Kidney (tissue), 22 donors: Measurements from ENCODE around the gene CLDN3. TPM values are rescaled to one million over a fixed set of nuclear protein-coding genes. Genes with fewer than 3 reads are reported as not detected.

ENCODE experiments used
- DNase-seq, 5 donors: peaks; one replicate each; pipeline ENCODE4 v3.0.0-alpha.2; 2013 to 2020
- FAIRE-seq: peaks from 2 replicates; lab custom pipeline; 2012; peaks lifted over from hg19 to GRCh38; lab: Jason Lieb, UNC
- H3K27ac ChIP-seq, 2 donors: one replicate each; pipeline ENCODE4 v1.7.0; 2013; ENCODE audit warnings: low read depth in 2 of 2, low read length in 2 of 2, inconsistent platforms in 1 of 2
- H3K27me3 ChIP-seq: one replicate; pipeline ENCODE4 v1.7.1; 2013; ENCODE audit warnings: low read length, inconsistent platforms; ENCODE audit not compliant: control insufficient read depth, insufficient read depth
- H3K36me3 ChIP-seq, 3 donors: one replicate each; pipeline versions ENCODE4 v1.7.0 to v1.7.1; 2013; ENCODE audit warnings: low read length in 3 of 3, control low read depth in 1 of 3, inconsistent platforms in 1 of 3; ENCODE audit not compliant: insufficient read depth in 3 of 3, control insufficient read depth in 2 of 3
- H3K4me1 ChIP-seq, 3 donors: one replicate each; pipeline versions ENCODE4 v1.7.0 to v1.7.1; 2013; ENCODE audit warnings: low read length in 3 of 3, inconsistent platforms in 1 of 3, low read depth in 1 of 3; ENCODE audit not compliant: control insufficient read depth in 2 of 3, insufficient read depth in 2 of 3
- H3K4me3 ChIP-seq, 3 donors: one replicate each; pipeline versions ENCODE4 v1.7.0 to v1.8.1; 2013; ENCODE audit warnings: low read length in 3 of 3, control low read depth in 1 of 3, inconsistent platforms in 1 of 3
- H3K9ac ChIP-seq, 3 donors: one replicate each; pipeline versions ENCODE4 v1.7.0 to v1.7.1; 2013; ENCODE audit warnings: low read length in 3 of 3, control low read depth in 1 of 3, inconsistent platforms in 1 of 3
- H3K9me3 ChIP-seq, 3 donors: one replicate each; pipeline versions ENCODE4 v1.7.0 to v1.7.1; 2013; ENCODE audit warnings: low read length in 3 of 3, control low read depth in 1 of 3, inconsistent platforms in 1 of 3; ENCODE audit not compliant: control insufficient read depth in 2 of 3, insufficient read depth in 1 of 3
- CTCF ChIP-seq: IDR thresholded peaks from 3 replicates; pipeline ENCODE4 v1.5.1; 2012; ENCODE audit warnings: mild to moderate bottlenecking, moderate library complexity, borderline replicate concordance; ENCODE audit not compliant: insufficient read depth; ENCODE audit errors: extremely low read depth
- intact Hi-C: fragments of 100-400 bp; cut with DNase I; formaldehyde crosslinking; loops from one replicate; pipeline ENCODE4 v1.11.1; 2022
- long read RNA-seq, 10 donors: library from polyadenylated mRNA in 1 of 10; unstranded in 1 of 10; transcript quantifications; one replicate each; pipeline ENCODE4 v2.0.0 and lab custom pipeline, GENCODE V29; 2021 to 2026
- polyA plus RNA-seq: library from polyadenylated mRNA; stranded (reverse); fragments of 350-450 nt; fragmentation: Illumina TruSeq; extraction: RNeasy Lipid Tissue Mini Kit (QIAGEN cat#74804); gene quantifications from one replicate; pipeline ENCODE4 v1.2.3, GENCODE V29; 2014; ENCODE audit warnings: low read depth, low replicate concordance; ENCODE audit not compliant: insufficient read depth
- total RNA-seq: library from RNA; stranded (reverse); fragmentation: NEBNext Ultra II Directional; extraction: Animal tissue kit (Norgen Biotek cat#: 25700); gene quantifications from one replicate; pipeline ENCODE4 v1.2.1, GENCODE V29; 2021
- donor health status: control.
- donor health status: control.
- donor health status: control.
- donor health status: control.
- donor health status: control.
- donor health status: DM: yes; HTN: yes; CAD: no.
- donor health status: Normal renal cell carcinoma (clear cell type).

The CLDN3 gene
- total RNA-seq = 180 TPM
- 76.5 TPM for polyA plus RNA-seq
- long read RNA-seq, donor 1, transcript CLDN3-201 (1 exons, 1,274 nt) = major isoform, 59 of 149 reads
- long read RNA-seq, donor 1, partial matches to known transcripts = 90 of 149 reads
- long read RNA-seq, donor 1, other reads (novel, unspliced or antisense) = 0 of 149 reads
- long read RNA-seq, donor 2, transcript CLDN3-201 (1 exons, 1,274 nt) = major isoform, 57 of 57 reads
- long read RNA-seq, donor 2, partial matches to known transcripts = 0 of 57 reads
- long read RNA-seq, donor 2, other reads (novel, unspliced or antisense) = 0 of 57 reads
- long read RNA-seq, donor 3, transcript CLDN3-201 (1 exons, 1,274 nt) = major isoform, 92 of 92 reads
- long read RNA-seq, donor 3, partial matches to known transcripts = 0 of 92 reads
- long read RNA-seq, donor 3, other reads (novel, unspliced or antisense) = 0 of 92 reads
- long read RNA-seq, donor 4, transcript CLDN3-201 (1 exons, 1,274 nt) = major isoform, 49 of 49 reads
- long read RNA-seq, donor 4, partial matches to known transcripts = 0 of 49 reads
- long read RNA-seq, donor 4, other reads (novel, unspliced or antisense) = 0 of 49 reads
- long read RNA-seq, donor 5, partial matches to known transcripts = 0 of 3 reads
- long read RNA-seq, donor 5, other reads (novel, unspliced or antisense) = 0 of 3 reads
- long read RNA-seq, donor 6, transcript CLDN3-201 (1 exons, 1,274 nt) = major isoform, 103 of 103 reads
- long read RNA-seq, donor 6, partial matches to known transcripts = 0 of 103 reads
- long read RNA-seq, donor 6, other reads (novel, unspliced or antisense) = 0 of 103 reads
- long read RNA-seq, donor 7, transcript CLDN3-201 (1 exons, 1,274 nt) = major isoform, 447 of 450 reads
- long read RNA-seq, donor 7, partial matches to known transcripts = 0 of 450 reads
- long read RNA-seq, donor 7, other reads (novel, unspliced or antisense) = 3 of 450 reads
- long read RNA-seq, donor 8, transcript CLDN3-201 (1 exons, 1,274 nt) = major isoform, 53 of 53 reads
- long read RNA-seq, donor 8, partial matches to known transcripts = 0 of 53 reads
- long read RNA-seq, donor 8, other reads (novel, unspliced or antisense) = 0 of 53 reads
- long read RNA-seq, donor 9, transcript CLDN3-201 (1 exons, 1,274 nt) = major isoform, 27 of 111 reads
- long read RNA-seq, donor 9, partial matches to known transcripts = 84 of 111 reads
- long read RNA-seq, donor 9, other reads (novel, unspliced or antisense) = 0 of 111 reads
- long read RNA-seq, donor 10, transcript CLDN3-201 (1 exons, 1,274 nt) = major isoform, 70 of 70 reads
- long read RNA-seq, donor 10, partial matches to known transcripts = 0 of 70 reads
- long read RNA-seq, donor 10, other reads (novel, unspliced or antisense) = 0 of 70 reads

GRCh38 chr7:73770002-73770859 lies at the start of gene CLDN3:
Gene CLDN3 (minus strand): TSS chr7:73770270. CDS start chr7:73770049, 221 bp downstream.
- H3K4me3 ChIP-seq = peak within 1 kb of the TSS; percentile 57 to 68 (median 66)
- intact Hi-C loops = no loop called here
- H3K36me3 ChIP-seq = no peaks in the 10 kb centered on the region
- FAIRE-seq (no peak), DNase-seq (peak; percentile 92 to 97 (median 95))
- no peak for TF ChIP-seq CTCF
- peak within 1 kb of the TSS in 2 of 3 donors; percentile 26 to 65 for H3K9ac ChIP-seq
- no peaks in the 10 kb centered on the region for H3K9me3 ChIP-seq
- H3K4me1 ChIP-seq = peaks cover 0 to 4% (median 0%) of the 10 kb centered on the region in 3 donors
- H3K27me3 ChIP-seq = no peaks in the 10 kb centered on the region
- peak within 1 kb of the TSS; percentile 70 to 91 for H3K27ac ChIP-seq

- H3K4me3 ChIP-seq = no peak overlapping the region
- intact Hi-C loops = no loop called here
- TF ChIP-seq CTCF = no peak
- H3K4me1 ChIP-seq = no peaks in the 10 kb centered on the region
- H3K27ac ChIP-seq = no peak overlapping the region
- H3K9ac ChIP-seq = no peak overlapping the region
- no peaks in the 10 kb centered on the region for H3K9me3 ChIP-seq
- no peaks in the 10 kb centered on the region for H3K27me3 ChIP-seq
- FAIRE-seq (no peak), DNase-seq (peak in 2 of 5 donors; percentile 27 to 30)
- no peaks in the 10 kb centered on the region for H3K36me3 ChIP-seq
These were observed 47.1 kb upstream of the CLDN3 start for GRCh38 chr7:73817121-73817520.

- no peak for TF ChIP-seq CTCF
- H3K4me3 ChIP-seq = no peak overlapping the region
- H3K4me1 ChIP-seq = no peaks in the 10 kb centered on the region
- DNase-seq (peak in 2 of 5 donors; percentile 23 to 53), FAIRE-seq (no peak)
- no peaks in the 10 kb centered on the region for H3K27me3 ChIP-seq
- intact Hi-C loops = no loop called here
- no peaks in the 10 kb centered on the region for H3K36me3 ChIP-seq
- H3K27ac ChIP-seq = no peak overlapping the region
- no peak overlapping the region for H3K9ac ChIP-seq
- no peaks in the 10 kb centered on the region for H3K9me3 ChIP-seq
These were observed 45.4 kb upstream of the CLDN3 start for GRCh38 chr7:73815436-73815835.
